ENCODE data around the gene LIN7C.

DNA sequence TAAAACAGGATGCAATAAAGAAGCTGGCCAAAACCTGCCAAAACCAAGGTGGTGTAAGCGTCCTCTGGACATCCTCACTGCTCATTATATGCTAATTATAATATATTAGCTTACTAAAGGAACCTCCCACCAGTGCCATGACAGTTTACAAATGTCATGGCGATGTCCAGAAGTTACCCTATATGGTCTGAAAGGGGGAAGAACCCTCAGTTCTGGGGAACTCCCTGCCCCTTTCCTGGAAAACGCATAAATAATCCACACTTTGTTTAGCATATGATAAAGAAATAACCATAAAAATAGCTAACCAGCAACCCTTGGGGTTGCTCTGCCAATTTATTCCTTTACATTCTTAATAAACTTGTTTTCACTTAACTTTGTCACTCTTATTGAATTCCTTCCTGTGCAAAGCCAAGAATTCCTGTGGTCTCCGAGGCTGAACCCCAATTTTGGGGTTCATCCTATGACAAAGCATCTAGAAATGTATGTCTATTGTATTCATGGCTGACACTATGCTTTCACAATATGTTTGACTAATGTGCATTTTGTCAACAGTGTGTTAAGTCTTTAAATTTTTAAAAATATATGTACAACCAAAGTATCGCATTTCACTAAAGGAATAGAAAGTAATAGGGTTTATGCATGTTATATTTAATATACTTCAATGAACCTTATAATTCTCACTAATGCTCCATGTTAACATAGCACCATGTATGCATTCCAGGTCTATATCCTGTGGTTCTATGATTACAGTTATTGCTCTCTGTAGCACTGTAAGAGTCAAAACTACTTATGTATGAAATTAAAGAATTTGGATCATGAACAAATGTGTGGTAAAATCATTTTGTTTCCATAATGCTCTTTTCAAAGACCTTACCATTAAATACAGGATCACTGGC is 59.0 kb downstream of the LIN7C start:
- TF ChIP-seq, protein P1, sequence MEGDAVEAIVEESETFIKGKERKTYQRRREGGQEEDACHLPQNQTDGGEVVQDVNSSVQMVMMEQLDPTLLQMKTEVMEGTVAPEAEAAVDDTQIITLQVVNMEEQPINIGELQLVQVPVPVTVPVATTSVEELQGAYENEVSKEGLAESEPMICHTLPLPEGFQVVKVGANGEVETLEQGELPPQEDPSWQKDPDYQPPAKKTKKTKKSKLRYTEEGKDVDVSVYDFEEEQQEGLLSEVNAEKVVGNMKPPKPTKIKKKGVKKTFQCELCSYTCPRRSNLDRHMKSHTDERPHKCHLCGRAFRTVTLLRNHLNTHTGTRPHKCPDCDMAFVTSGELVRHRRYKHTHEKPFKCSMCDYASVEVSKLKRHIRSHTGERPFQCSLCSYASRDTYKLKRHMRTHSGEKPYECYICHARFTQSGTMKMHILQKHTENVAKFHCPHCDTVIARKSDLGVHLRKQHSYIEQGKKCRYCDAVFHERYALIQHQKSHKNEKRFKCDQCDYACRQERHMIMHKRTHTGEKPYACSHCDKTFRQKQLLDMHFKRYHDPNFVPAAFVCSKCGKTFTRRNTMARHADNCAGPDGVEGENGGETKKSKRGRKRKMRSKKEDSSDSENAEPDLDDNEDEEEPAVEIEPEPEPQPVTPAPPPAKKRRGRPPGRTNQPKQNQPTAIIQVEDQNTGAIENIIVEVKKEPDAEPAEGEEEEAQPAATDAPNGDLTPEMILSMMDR (conservative IDR thresholded peaks at IDR 0.05; ENCODE audit: low read length): no peak
- no peak for TF ChIP-seq EZH2phosphoT487 (IDR thresholded peaks at IDR 0.05; ENCODE audit: borderline replicate concordance)

Measured in Loucy (cell line).